HG03097 (cell line): ENCODE results near the gene STK16.
"Not testable (repeated sequence)": the region's sequence is repeated elsewhere in the genome, so short reads cannot be mapped to it uniquely, and the experiment has no call there.

Experiments used
- ATAC-seq: cut with Tn5 transposase; IDR thresholded peaks from one replicate; pipeline ENCODE4 v1.9.1; 2021; ENCODE audit not compliant: unreplicated experiment, low FRiP score

The STK16 gene

GRCh38 chr2:219234331-219234730 lies 10.9 kb upstream of the STK16 start:
- ATAC-seq: no peak

- no peak for ATAC-seq
Measured at GRCh38 chr2:219243291-219243761, 2.0 kb upstream of the STK16 start.

GRCh38 chr2:219244789-219245147 lies 511 bp upstream of the STK16 start:
- no peak for ATAC-seq

GRCh38 chr2:219245899-219246230 lies 586 bp downstream of the STK16 start:
- ATAC-seq: no peak

- no peak for ATAC-seq
Measured at GRCh38 chr2:219246559-219246958, 1.3 kb downstream of the STK16 start.

- no peak for ATAC-seq
Measured at GRCh38 chr2:219247678-219248642, 2.7 kb downstream of the STK16 start.

GRCh38 chr2:219248845-219249202 lies 3.5 kb downstream of the STK16 start:
- ATAC-seq: no peak

GRCh38 chr2:219249203-219249980 lies 4.1 kb downstream of the STK16 start:
- ATAC-seq: peak; percentile 44

GRCh38 chr2:219250049-219250781 lies 4.9 kb downstream of the STK16 start:
- ATAC-seq: no peak

- ATAC-seq: no peak
Measured at GRCh38 chr2:219251656-219252055, 6.4 kb downstream of the STK16 start.

- no peak for ATAC-seq
Measured at GRCh38 chr2:219252084-219252483, 6.8 kb downstream of the STK16 start.

- ATAC-seq: no peak
Measured at GRCh38 chr2:219252570-219252899, 7.3 kb downstream of the STK16 start.

- ATAC-seq: no peak
Measured at GRCh38 chr2:219252900-219253752, 7.8 kb downstream of the STK16 start, which contains the start of gene TUBA4B. TUBA4B (plus strand) TSS chr2:219253243; CDS start chr2:219253408, 165 bp downstream.

GRCh38 chr2:219253753-219254589 lies 8.7 kb downstream of the STK16 start, which contains the start of gene TUBA4A:
TUBA4A (minus strand) TSS chr2:219253918; CDS start chr2:219253858, 60 bp downstream.
- peak; percentile 56 for ATAC-seq

GRCh38 chr2:219254590-219255201 lies 9.4 kb downstream of the STK16 start:
- peak; percentile 11 for ATAC-seq

- not testable (repeated sequence) for ATAC-seq
Measured at GRCh38 chr2:219258942-219259341, 13.7 kb downstream of the STK16 start.

- ATAC-seq: no peak
Measured at GRCh38 chr2:219261024-219261855, 16.0 kb downstream of the STK16 start.

- no peak for ATAC-seq
Measured at GRCh38 chr2:219266232-219266631, 21.0 kb downstream of the STK16 start.
